Neural progenitor cell (in vitro differentiated cells): ENCODE results near the gene MANSC4. TPM values are rescaled to one million over a fixed set of nuclear protein-coding genes. Genes with fewer than 3 reads are reported as not detected.
A peak's percentile ranks its signal among the peaks of the same experiment; 100 is the strongest.

Source experiments
- DNase-seq: peaks from one replicate; pipeline ENCODE4 v3.0.0-alpha.2; 2016; ENCODE audit warnings: low spot score
- H2AFZ ChIP-seq: fragments of 200-600 bp; sonication (generic); replicated peaks from 2 replicates; pipeline ENCODE4 v1.6.1; 2016; ENCODE audit warnings: antibody characterized with exemption
- H3F3A ChIP-seq: fragments of 200-600 bp; sonication (generic); 2 replicates; pipeline ENCODE4 v1.6.1; 2016; ENCODE audit warnings: antibody characterized with exemption, low read depth
- H3K27ac ChIP-seq: fragments of 200-600 bp; sonication (generic); 2 replicates; pipeline ENCODE4 v1.5.1; 2016; ENCODE audit warnings: mild to moderate bottlenecking
- H3K27me3 ChIP-seq: fragments of 200-600 bp; sonication (generic); 2 replicates; pipeline ENCODE4 v1.6.1; 2016; ENCODE audit warnings: mild to moderate bottlenecking, moderate library complexity
- H3K36me3 ChIP-seq: fragments of 200-600 bp; sonication (generic); 2 replicates; pipeline ENCODE4 v1.5.1; 2016
- H3K4me1 ChIP-seq: fragments of 200-600 bp; sonication (generic); 2 replicates; pipeline ENCODE4 v1.6.1; 2016; ENCODE audit warnings: mixed run types
- H3K4me2 ChIP-seq: fragments of 200-600 bp; sonication (generic); 2 replicates; pipeline ENCODE4 v1.6.1; 2016
- H3K4me3 ChIP-seq: fragments of 200-600 bp; sonication (generic); 2 replicates; pipeline ENCODE4 v1.5.1; 2016
- H3K79me2 ChIP-seq: fragments of 200-600 bp; sonication (generic); 2 replicates; pipeline ENCODE4 v1.6.1; 2016; ENCODE audit warnings: low read depth
- H3K9ac ChIP-seq: fragments of 200-600 bp; sonication (generic); 2 replicates; pipeline ENCODE4 v1.6.1; 2016
- H3K9me3 ChIP-seq: fragments of 200-600 bp; sonication (generic); 2 replicates; pipeline ENCODE4 v1.5.1; 2016; ENCODE audit warnings: low read depth
- H4K20me1 ChIP-seq: fragments of 200-600 bp; sonication (generic); 2 replicates; pipeline ENCODE4 v1.6.1; 2016; ENCODE audit warnings: low read depth
- H3K27ac Mint-ChIP-seq: 3 replicates; pipeline ENCODE4 v1.8.0; 2021; ENCODE audit warnings: mixed read lengths
- H3K27me3 Mint-ChIP-seq: 2 replicates; pipeline ENCODE4 v1.8.0; 2022; ENCODE audit warnings: low read depth, mild to moderate bottlenecking, inconsistent platforms, moderate library complexity, mixed read lengths; ENCODE audit not compliant: insufficient read depth
- H3K36me3 Mint-ChIP-seq: 3 replicates; pipeline ENCODE4 v1.8.0; 2021; ENCODE audit warnings: mixed read lengths
- H3K4me1 Mint-ChIP-seq: 3 replicates; pipeline ENCODE4 v1.8.0; 2021; ENCODE audit warnings: mixed read lengths
- H3K4me3 Mint-ChIP-seq: 3 replicates; pipeline ENCODE4 v1.8.0; 2021; ENCODE audit warnings: mild to moderate bottlenecking, moderate library complexity, mixed read lengths
- H3K9me3 Mint-ChIP-seq: 3 replicates; pipeline ENCODE4 v1.8.0; 2020; ENCODE audit warnings: mixed read lengths
- EZH2 ChIP-seq: fragments of 200-600 bp; sonication (generic); IDR thresholded peaks from 2 replicates; pipeline ENCODE4 v1.6.1; 2017; ENCODE audit warnings: antibody characterized with exemption, mild to moderate bottlenecking, moderate library complexity
- EZH2phosphoT487 ChIP-seq: fragments of 200-600 bp; sonication (generic); IDR thresholded peaks from 2 replicates; pipeline ENCODE4 v1.6.1; 2017; ENCODE audit warnings: antibody characterized with exemption
- total RNA-seq: library from RNA; depleted of rRNA; stranded (reverse); fragments of >200 nt; gene quantifications from 2 replicates; pipeline ENCODE4 v1.2.3, GENCODE V29; 2015; ENCODE audit warnings: low replicate concordance
- TF ChIP-seq, protein P1 (sequence below): fragments of 200-600 bp; sonication (generic); IDR thresholded peaks from 2 replicates; pipeline ENCODE4 v1.5.1; 2017; ENCODE audit warnings: antibody characterized with exemption, mild to moderate bottlenecking

Gene MANSC4
- total RNA-seq, 1 donor from 2014 or later = not detected

DNA sequence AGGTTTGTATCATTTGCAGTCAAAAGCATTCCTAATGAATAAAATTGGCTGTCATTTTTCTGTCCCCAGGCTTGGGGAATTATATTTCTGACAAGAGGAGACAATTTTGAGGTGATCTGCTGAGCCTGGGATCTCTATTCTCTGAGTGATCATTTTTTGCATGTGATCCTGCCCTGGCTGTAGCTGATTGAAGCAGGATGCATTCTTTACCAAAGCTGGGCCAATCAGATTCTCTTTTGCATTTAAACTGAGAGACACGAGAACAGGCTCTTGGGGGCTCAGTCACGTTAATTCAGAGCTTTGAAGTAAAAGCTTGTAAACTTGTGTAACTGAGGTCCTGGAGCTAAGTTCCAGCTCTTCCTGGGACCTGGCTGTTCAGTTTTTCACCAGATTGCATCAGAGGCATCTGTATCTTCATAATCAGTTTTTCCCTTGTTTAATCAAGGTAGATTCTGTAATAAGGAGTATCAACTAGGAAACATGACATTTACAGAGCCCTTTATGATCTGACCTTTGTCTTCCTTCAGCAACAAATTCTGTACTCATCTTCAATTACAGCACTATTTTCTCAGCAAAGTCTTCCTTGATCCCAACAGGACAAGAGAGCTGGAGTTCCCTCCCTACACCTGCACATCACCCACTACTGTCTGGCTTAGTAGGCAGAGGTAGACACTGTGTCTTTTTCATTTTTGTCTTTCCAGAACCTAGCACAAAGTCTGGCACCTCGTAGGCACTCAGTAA lies 35.0 kb upstream of the MANSC4 start:
- Histone ChIP-seq H3K4me2 (no peak overlapping the region), H3K27ac (no peak overlapping the region), H3K9me3 (no peaks in the 10 kb centered on the region), H3K9ac (no peak overlapping the region), H4K20me1 (no peaks in the 10 kb centered on the region), H2AFZ (peak overlapping the region; percentile 65), H3K4me1 (no peaks in the 10 kb centered on the region), H3K79me2 (no peaks in the 10 kb centered on the region), H3F3A (no peaks in the 10 kb centered on the region), H3K4me3 (no peak overlapping the region), H3K27me3 (no peaks in the 10 kb centered on the region), H3K36me3 (no peaks in the 10 kb centered on the region)
- Mint-ChIP-seq H3K27ac (no peak overlapping the region), H3K4me3 (no peak overlapping the region), H3K9me3 (peaks cover 2% of the 10 kb centered on the region), H3K4me1 (no peaks in the 10 kb centered on the region), H3K27me3 (peaks cover 3% of the 10 kb centered on the region), H3K36me3 (no peaks in the 10 kb centered on the region)
- TF ChIP-seq EZH2phosphoT487 (no peak), EZH2 (no peak)
- TF ChIP-seq, protein P1, sequence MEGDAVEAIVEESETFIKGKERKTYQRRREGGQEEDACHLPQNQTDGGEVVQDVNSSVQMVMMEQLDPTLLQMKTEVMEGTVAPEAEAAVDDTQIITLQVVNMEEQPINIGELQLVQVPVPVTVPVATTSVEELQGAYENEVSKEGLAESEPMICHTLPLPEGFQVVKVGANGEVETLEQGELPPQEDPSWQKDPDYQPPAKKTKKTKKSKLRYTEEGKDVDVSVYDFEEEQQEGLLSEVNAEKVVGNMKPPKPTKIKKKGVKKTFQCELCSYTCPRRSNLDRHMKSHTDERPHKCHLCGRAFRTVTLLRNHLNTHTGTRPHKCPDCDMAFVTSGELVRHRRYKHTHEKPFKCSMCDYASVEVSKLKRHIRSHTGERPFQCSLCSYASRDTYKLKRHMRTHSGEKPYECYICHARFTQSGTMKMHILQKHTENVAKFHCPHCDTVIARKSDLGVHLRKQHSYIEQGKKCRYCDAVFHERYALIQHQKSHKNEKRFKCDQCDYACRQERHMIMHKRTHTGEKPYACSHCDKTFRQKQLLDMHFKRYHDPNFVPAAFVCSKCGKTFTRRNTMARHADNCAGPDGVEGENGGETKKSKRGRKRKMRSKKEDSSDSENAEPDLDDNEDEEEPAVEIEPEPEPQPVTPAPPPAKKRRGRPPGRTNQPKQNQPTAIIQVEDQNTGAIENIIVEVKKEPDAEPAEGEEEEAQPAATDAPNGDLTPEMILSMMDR = no peak
- no peak for DNase-seq

DNA sequence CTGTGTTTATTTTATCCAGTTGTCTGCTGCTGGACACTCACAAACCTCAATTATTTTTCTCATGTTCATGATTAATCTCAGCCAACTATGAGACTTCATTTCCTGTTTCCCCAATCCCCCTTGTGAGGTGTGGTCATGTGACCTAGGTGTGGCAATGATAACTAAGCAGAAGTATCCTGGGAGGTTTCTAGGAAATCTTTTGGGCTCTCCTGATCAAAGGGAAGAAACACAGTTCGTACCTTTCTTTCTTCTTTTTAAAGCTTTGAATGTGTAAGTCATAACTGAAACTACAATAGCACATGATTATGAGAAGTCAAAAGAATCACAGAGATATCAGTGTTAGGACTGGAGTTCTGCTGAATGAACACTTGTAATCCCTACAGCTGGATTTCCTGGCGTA lies 34.4 kb upstream of the MANSC4 start:
- H3K4me2 ChIP-seq = no peak overlapping the region
- no peaks in the 10 kb centered on the region for H3K36me3 ChIP-seq
- no peaks in the 10 kb centered on the region for H3K27me3 ChIP-seq
- Mint-ChIP-seq H3K9me3 (peaks cover 2% of the 10 kb centered on the region), H3K27ac (no peak overlapping the region), H3K4me3 (no peak overlapping the region), H3K4me1 (no peaks in the 10 kb centered on the region), H3K36me3 (no peaks in the 10 kb centered on the region), H3K27me3 (peaks cover 3% of the 10 kb centered on the region)
- H3K9ac ChIP-seq = no peak overlapping the region
- no peak overlapping the region for H2AFZ ChIP-seq
- no peaks in the 10 kb centered on the region for H3K79me2 ChIP-seq
- H3K4me3 ChIP-seq = no peak overlapping the region
- H3K4me1 ChIP-seq = no peaks in the 10 kb centered on the region
- no peaks in the 10 kb centered on the region for H4K20me1 ChIP-seq
- no peak for DNase-seq
- H3K27ac ChIP-seq = no peak overlapping the region
- H3F3A ChIP-seq = no peaks in the 10 kb centered on the region
- no peak for TF ChIP-seq EZH2phosphoT487
- no peak for TF ChIP-seq EZH2
- TF ChIP-seq, protein P1 = no peak
- no peaks in the 10 kb centered on the region for H3K9me3 ChIP-seq

DNA sequence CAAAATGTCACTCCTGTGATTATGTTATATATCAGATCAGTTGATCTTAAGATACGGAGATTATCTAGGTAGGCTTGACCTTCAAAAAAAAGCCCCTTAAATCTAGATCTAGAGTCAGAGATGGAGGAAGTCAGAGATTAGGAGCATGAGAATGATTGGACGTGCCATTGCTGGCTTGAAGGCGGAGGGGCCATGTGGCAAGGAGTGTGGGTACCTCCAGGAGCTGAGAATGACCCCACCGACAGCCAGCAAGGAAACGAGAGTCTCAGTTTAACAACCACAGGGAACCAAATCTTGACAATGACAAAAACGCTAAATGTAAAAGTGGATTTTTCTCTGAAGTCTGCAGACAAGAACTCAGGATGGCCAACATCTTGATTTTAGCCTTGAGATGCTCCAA lies 32.5 kb upstream of the MANSC4 start:
- H3K4me3 Mint-ChIP-seq = no peak overlapping the region
- Histone ChIP-seq H3K79me2 (no peaks in the 10 kb centered on the region), H3K4me3 (no peak overlapping the region), H3K4me2 (no peak overlapping the region), H3K9ac (no peak overlapping the region), H4K20me1 (no peaks in the 10 kb centered on the region), H3K9me3 (no peaks in the 10 kb centered on the region), H3K27me3 (no peaks in the 10 kb centered on the region), H3K4me1 (no peaks in the 10 kb centered on the region), H3K36me3 (no peaks in the 10 kb centered on the region), H3F3A (no peaks in the 10 kb centered on the region), H3K27ac (no peak overlapping the region), H2AFZ (no peak overlapping the region)
- peaks cover 5% of the 10 kb centered on the region for H3K27me3 Mint-ChIP-seq
- no peaks in the 10 kb centered on the region for H3K4me1 Mint-ChIP-seq
- no peaks in the 10 kb centered on the region for H3K36me3 Mint-ChIP-seq
- no peak for DNase-seq
- H3K27ac Mint-ChIP-seq = no peak overlapping the region
- TF ChIP-seq, protein P1 = no peak
- TF ChIP-seq EZH2phosphoT487 (no peak), EZH2 (no peak)
- peaks cover 2% of the 10 kb centered on the region for H3K9me3 Mint-ChIP-seq
